ENCODE measurements around the gene GNAI3.

DNA sequence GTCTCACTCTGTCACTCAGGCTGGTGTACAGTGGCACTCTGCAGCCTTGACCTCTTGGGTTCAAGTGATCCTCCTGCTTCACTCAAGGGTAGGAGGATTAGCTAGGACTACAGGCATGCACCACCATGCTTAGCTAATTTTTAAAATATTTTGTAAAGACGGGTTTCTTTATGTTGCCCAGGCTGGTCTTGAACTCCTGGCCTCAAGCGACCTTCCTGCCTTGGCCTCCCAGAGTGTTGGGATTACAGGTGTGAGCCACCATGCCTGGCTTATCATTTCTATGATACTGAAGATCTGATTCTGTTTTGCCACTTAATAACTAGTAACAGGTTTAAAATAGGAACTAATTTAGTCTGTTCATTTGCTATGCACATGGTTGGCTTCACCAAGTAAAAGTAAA, 33.6 kb downstream of the GNAI3 start:
- TF ChIP-seq, protein P1, sequence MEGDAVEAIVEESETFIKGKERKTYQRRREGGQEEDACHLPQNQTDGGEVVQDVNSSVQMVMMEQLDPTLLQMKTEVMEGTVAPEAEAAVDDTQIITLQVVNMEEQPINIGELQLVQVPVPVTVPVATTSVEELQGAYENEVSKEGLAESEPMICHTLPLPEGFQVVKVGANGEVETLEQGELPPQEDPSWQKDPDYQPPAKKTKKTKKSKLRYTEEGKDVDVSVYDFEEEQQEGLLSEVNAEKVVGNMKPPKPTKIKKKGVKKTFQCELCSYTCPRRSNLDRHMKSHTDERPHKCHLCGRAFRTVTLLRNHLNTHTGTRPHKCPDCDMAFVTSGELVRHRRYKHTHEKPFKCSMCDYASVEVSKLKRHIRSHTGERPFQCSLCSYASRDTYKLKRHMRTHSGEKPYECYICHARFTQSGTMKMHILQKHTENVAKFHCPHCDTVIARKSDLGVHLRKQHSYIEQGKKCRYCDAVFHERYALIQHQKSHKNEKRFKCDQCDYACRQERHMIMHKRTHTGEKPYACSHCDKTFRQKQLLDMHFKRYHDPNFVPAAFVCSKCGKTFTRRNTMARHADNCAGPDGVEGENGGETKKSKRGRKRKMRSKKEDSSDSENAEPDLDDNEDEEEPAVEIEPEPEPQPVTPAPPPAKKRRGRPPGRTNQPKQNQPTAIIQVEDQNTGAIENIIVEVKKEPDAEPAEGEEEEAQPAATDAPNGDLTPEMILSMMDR (IDR thresholded peaks at IDR 0.05; ENCODE audit: low read depth, low read length), result no peak
- TF ChIP-seq, protein P2, sequence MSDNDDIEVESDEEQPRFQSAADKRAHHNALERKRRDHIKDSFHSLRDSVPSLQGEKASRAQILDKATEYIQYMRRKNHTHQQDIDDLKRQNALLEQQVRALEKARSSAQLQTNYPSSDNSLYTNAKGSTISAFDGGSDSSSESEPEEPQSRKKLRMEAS (IDR thresholded peaks at IDR 0.05; ENCODE audit: low read depth, low read length), result no peak
- TF ChIP-seq MYC (IDR thresholded peaks at IDR 0.05; ENCODE audit: low read depth, low read length), result no peak
